Neural progenitor cell (in vitro differentiated cells): ENCODE data around the gene ABCB6.

Source experiments
- CTCF ChIP-seq: fragments of 200-600 bp; sonication (generic); IDR thresholded peaks from 2 replicates; pipeline ENCODE4 v1.5.1; 2017; ENCODE audit warnings: antibody characterized with exemption, mild to moderate bottlenecking
- EZH2 ChIP-seq: fragments of 200-600 bp; sonication (generic); IDR thresholded peaks from 2 replicates; pipeline ENCODE4 v1.6.1; 2017; ENCODE audit warnings: antibody characterized with exemption, mild to moderate bottlenecking, moderate library complexity
- EZH2phosphoT487 ChIP-seq: fragments of 200-600 bp; sonication (generic); IDR thresholded peaks from 2 replicates; pipeline ENCODE4 v1.6.1; 2017; ENCODE audit warnings: antibody characterized with exemption

GRCh38 chr2:219252570-219252899 lies 33.8 kb upstream of the ABCB6 start:
- TF ChIP-seq CTCF (no peak), EZH2phosphoT487 (no peak), EZH2 (no peak)
